ENCODE results near the gene YY1AP1.
"Not testable (repeated sequence)": the region's sequence is repeated elsewhere in the genome, so short reads cannot be mapped to it uniquely, and the experiment has no call there.

- TF ChIP-seq CTCF, POLR2A (IDR thresholded peaks at IDR 0.05): not testable (repeated sequence)
Measured at GRCh38 chr1:155701675-155702074, 13.1 kb upstream of the YY1AP1 start.

All from right lobe of liver (tissue), 4 donors.